GM12891 (cell line): ENCODE data around the gene RS1.

Source experiments
- DNase-seq: peaks from one replicate; pipeline ENCODE4 v3.0.0; 2011; ENCODE audit warnings: low spot score; ENCODE audit not compliant: insufficient read length
- FAIRE-seq: peaks from 2 replicates; lab custom pipeline; 2011; peaks lifted over from hg19 to GRCh38; lab: Jason Lieb, UNC
- PAX5 ChIP-seq: IDR thresholded peaks from 2 replicates; pipeline ENCODE4 v1.6.1; 2011; ENCODE audit warnings: low read length, moderate library complexity, mild to moderate bottlenecking; ENCODE audit not compliant: insufficient read depth, severe bottlenecking
- POLR2A ChIP-seq: IDR thresholded peaks from 2 replicates; pipeline ENCODE4 v1.6.1; 2011; ENCODE audit warnings: low read depth, low read length, control low read depth
- POLR2AphosphoS5 ChIP-seq: IDR thresholded peaks from 2 replicates; pipeline ENCODE4 v1.6.1; 2011; ENCODE audit warnings: low read depth, low read length, control low read depth
- POU2F2 ChIP-seq: IDR thresholded peaks from 2 replicates; pipeline ENCODE4 v1.6.1; 2011; ENCODE audit warnings: low read depth, mild to moderate bottlenecking, control low read depth, low read length, moderate library complexity
- SPI1 ChIP-seq: IDR thresholded peaks from 2 replicates; pipeline ENCODE4 v1.6.1; 2011; ENCODE audit warnings: low read depth, low read length, control low read depth
- TAF1 ChIP-seq: IDR thresholded peaks from 2 replicates; pipeline ENCODE4 v1.6.1; 2011; ENCODE audit warnings: low read depth, low read length, control low read depth

The RS1 gene

GRCh38 chrX:18650662-18651061 is 21.2 kb downstream of the RS1 start:
- FAIRE-seq = no peak
- DNase-seq = no peak
- no peak for TF ChIP-seq PAX5
- no peak for TF ChIP-seq TAF1

GRCh38 chrX:18649498-18649951 is 22.4 kb downstream of the RS1 start:
- no peak for DNase-seq
- FAIRE-seq = no peak
- TF ChIP-seq POLR2A = no peak
- no peak for TF ChIP-seq POLR2AphosphoS5
- no peak for TF ChIP-seq SPI1
- no peak for TF ChIP-seq PAX5
- no peak for TF ChIP-seq TAF1
- TF ChIP-seq POU2F2 = no peak

DNA sequence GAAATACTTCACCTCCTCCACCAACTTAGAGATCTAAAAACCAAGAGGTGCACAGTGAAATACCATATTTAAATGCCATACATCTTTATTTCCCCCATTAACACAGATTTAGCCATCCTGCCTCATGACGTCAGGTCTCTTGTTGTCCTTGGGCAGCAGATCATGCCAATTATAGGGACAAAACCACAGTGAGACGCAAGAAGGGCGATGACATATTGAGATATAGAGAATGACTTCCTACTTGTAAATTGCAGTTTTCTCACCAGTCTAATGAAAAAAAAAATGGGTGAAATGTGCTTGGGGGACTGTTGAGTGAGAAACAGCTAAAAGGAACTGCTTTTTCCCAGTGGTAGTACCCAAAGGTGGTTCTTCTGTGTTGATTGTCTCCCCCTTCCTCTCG is 24.3 kb downstream of the RS1 start:
- DNase-seq (no peak), FAIRE-seq (no peak)
- no peak for TF ChIP-seq PAX5
- TF ChIP-seq POLR2A = no peak
- no peak for TF ChIP-seq POLR2AphosphoS5
- TF ChIP-seq POU2F2 = no peak
- no peak for TF ChIP-seq SPI1
- no peak for TF ChIP-seq TAF1

DNA sequence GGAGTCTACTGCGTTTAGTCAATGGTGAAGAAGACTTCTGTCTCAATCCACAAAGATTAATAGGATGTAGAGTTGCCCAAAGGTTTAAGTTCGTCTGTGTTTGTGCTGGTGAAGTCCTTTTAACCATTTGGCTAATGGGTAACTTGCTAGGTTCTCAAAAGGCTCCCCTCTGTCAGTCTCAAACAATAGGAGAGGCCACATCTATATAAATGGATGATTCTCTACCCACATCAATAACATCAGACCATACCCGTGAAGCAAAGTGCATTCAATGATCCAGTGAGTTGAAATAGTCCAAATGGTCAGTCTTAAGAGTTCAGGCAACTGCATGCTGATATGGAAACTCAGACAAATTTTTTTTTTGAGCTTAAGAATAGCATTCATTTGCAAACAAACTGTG is 28.1 kb downstream of the RS1 start:
- TF ChIP-seq POU2F2 = no peak
- no peak for TF ChIP-seq SPI1
- TF ChIP-seq POLR2AphosphoS5 = no peak
- TF ChIP-seq TAF1 = no peak
- no peak for TF ChIP-seq PAX5
- no peak for TF ChIP-seq POLR2A
- FAIRE-seq (peak; percentile 33), DNase-seq (no peak)

DNA sequence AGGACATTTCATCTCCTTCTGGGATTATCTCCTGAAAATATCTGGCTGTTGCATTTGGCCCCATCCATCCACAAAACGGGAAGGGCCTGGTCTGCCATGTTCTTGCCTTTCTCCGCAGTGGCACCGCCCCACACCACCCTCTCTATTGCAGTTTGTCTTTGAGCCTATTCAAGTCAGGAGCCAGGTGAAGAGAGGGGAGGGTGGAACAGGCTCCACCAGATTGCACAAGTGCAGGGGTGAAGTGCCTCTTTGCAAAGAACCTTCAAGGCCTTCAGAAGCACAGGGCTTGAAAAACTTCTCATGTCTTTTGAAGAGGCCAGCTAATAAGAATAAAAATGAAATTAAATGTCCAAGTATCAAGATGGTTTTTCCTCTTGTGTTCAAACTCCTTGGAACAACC is 28.7 kb downstream of the RS1 start:
- no peak for DNase-seq
- FAIRE-seq = no peak
- TF ChIP-seq TAF1 (no peak), POU2F2 (no peak), POLR2A (no peak), PAX5 (no peak), POLR2AphosphoS5 (no peak), SPI1 (no peak)

GRCh38 chrX:18640686-18641085 is 31.2 kb downstream of the RS1 start:
- FAIRE-seq = no peak
- DNase-seq = no peak
- TF ChIP-seq TAF1 (no peak), POLR2AphosphoS5 (no peak), PAX5 (no peak), POU2F2 (no peak), POLR2A (no peak), SPI1 (no peak)

- DNase-seq = no peak
- no peak for FAIRE-seq
- no peak for TF ChIP-seq PAX5
- no peak for TF ChIP-seq POU2F2
- no peak for TF ChIP-seq POLR2AphosphoS5
- no peak for TF ChIP-seq SPI1
- no peak for TF ChIP-seq TAF1
- TF ChIP-seq POLR2A = no peak
These were observed 32.6 kb downstream of the RS1 start for GRCh38 chrX:18639280-18639679.

- DNase-seq = no peak
- FAIRE-seq = no peak
- no peak for TF ChIP-seq POLR2AphosphoS5
- no peak for TF ChIP-seq POU2F2
- no peak for TF ChIP-seq POLR2A
- no peak for TF ChIP-seq PAX5
- TF ChIP-seq TAF1 = no peak
- no peak for TF ChIP-seq SPI1
These were observed 33.5 kb downstream of the RS1 start for GRCh38 chrX:18638398-18638797.

DNA sequence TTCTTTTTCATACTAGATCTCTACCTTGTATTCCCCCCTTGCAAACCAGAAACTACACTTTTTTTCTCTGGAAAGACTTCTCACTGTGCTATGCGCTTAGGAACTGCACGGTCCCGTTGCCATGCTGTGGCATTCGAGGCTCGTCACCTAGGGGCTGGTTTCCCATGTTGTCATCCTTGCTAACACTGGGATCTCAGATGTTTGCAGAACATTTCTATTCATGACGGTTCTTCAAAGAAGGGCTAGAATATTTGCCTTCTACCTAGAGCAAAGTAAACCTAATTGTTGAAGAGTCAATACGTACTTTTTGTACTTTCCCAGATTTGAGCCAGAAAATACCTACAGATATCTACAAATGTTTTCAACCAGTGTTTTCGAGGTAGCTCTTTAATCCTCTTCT is 41.0 kb downstream of the RS1 start:
- TF ChIP-seq PAX5 (no peak), POU2F2 (no peak), POLR2A (no peak), TAF1 (no peak)
- FAIRE-seq (no peak), DNase-seq (no peak)

DNA sequence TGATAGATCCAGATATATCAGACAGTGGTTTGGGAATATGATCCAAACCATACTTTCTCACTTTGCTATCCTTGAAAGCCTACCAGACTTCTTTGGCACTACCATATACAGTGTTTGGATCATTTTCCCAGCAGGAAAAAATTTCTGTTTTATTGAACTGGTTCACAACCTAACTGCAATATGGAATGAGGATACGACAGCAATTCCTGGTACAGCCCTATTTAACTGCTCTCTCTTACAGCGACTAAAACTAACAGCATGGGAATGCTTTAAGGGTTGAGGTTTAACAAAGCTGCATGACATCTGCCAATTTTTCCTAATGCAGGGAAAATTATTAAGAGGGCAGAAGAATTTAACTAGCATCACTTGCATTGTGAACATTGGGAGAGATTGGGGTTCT is 47.3 kb downstream of the RS1 start:
- TF ChIP-seq POLR2AphosphoS5 (no peak), SPI1 (no peak), POU2F2 (no peak), PAX5 (no peak), POLR2A (no peak), TAF1 (no peak)
- FAIRE-seq = peak; percentile 47
- DNase-seq = no peak
